Stimulated activated CD8-positive, alpha-beta memory T cell treated with anti-CD3 and anti-CD28 coated beads, Interleukin-7, amount 100 ng/mL, for 1 hour (primary cell): ENCODE measurements around the gene SFTA2.
"Not testable (repeated sequence)": the region's sequence is repeated elsewhere in the genome, so short reads cannot be mapped to it uniquely, and the experiment has no call there.

Experiments used
- DNase-seq, 2 donors: peaks; one replicate each; pipeline ENCODE4 v3.0.0-alpha.2; 2020; ENCODE audit warnings: low read depth in 2 of 2

SFTA2 gene

GRCh38 chr6:30942338-30943060 is 10.5 kb upstream of the SFTA2 start:
- DNase-seq = no peak

GRCh38 chr6:30940361-30940986 is 8.5 kb upstream of the SFTA2 start, which contains the start of gene MUCL3:
MUCL3 (plus strand) TSS chr6:30940973; CDS start chr6:30941000, 27 bp downstream.
- no peak for DNase-seq

GRCh38 chr6:30939473-30939872 is 7.5 kb upstream of the SFTA2 start:
- DNase-seq = no peak

- DNase-seq = no peak
Observed at GRCh38 chr6:30938730-30939129, 6.8 kb upstream of the SFTA2 start.

GRCh38 chr6:30937265-30937664 is 5.3 kb upstream of the SFTA2 start:
- no peak for DNase-seq

- no peak for DNase-seq
Observed at GRCh38 chr6:30935018-30935417, 3.0 kb upstream of the SFTA2 start.

GRCh38 chr6:30932665-30933365 is 845 bp upstream of the SFTA2 start:
- no peak for DNase-seq

GRCh38 chr6:30931272-30931671 is 698 bp downstream of the SFTA2 start:
- no peak for DNase-seq

GRCh38 chr6:30930506-30930905 is 1.5 kb downstream of the SFTA2 start:
- DNase-seq = no peak

- no peak for DNase-seq
Observed at GRCh38 chr6:30928677-30929076, 3.3 kb downstream of the SFTA2 start.

GRCh38 chr6:30927080-30927479 is 4.9 kb downstream of the SFTA2 start:
- not testable (repeated sequence) for DNase-seq

- no peak for DNase-seq
Observed at GRCh38 chr6:30926644-30927043, 5.3 kb downstream of the SFTA2 start.

GRCh38 chr6:30924040-30924627 is 7.8 kb downstream of the SFTA2 start:
- DNase-seq = not testable (repeated sequence)

GRCh38 chr6:30922447-30922852 is 9.5 kb downstream of the SFTA2 start:
- DNase-seq = no peak

GRCh38 chr6:30918670-30919069 is 13.3 kb downstream of the SFTA2 start:
- no peak for DNase-seq

- DNase-seq = no peak
Observed at GRCh38 chr6:30917487-30917886, 14.5 kb downstream of the SFTA2 start.

- DNase-seq = no peak
Observed at GRCh38 chr6:30917041-30917440, 14.9 kb downstream of the SFTA2 start.

- no peak for DNase-seq
Observed at GRCh38 chr6:30915591-30915946, 16.4 kb downstream of the SFTA2 start.

- DNase-seq = no peak
Observed at GRCh38 chr6:30914854-30915590, 16.9 kb downstream of the SFTA2 start.

GRCh38 chr6:30914076-30914853 is 17.7 kb downstream of the SFTA2 start, which contains the start of gene VARS2:
VARS2 (plus strand) TSS chr6:30914238; CDS start chr6:30914837, 599 bp downstream.
- peak; percentile 75 to 76 for DNase-seq

GRCh38 chr6:30913721-30914075 is 18.3 kb downstream of the SFTA2 start:
- no peak for DNase-seq
